PC-3 (cell line): ENCODE results near the gene LMTK3.

Experiments used
- CTCF ChIP-seq: fragments of 300-600 bp; sonication (generic); conservative IDR thresholded peaks from 2 replicates; pipeline ENCODE4 v1.5.1; 2017; ENCODE audit warnings: antibody characterized with exemption, low read depth, mild to moderate bottlenecking, low read length
- EZH2 ChIP-seq: fragments of 300-600 bp; sonication (generic); IDR thresholded peaks from one replicate; pipeline ENCODE4 v1.6.1; 2017; ENCODE audit warnings: antibody characterized with exemption, mild to moderate bottlenecking, low read length; ENCODE audit not compliant: unreplicated experiment

GRCh38 chr19:48540110-48540509 lies 28.5 kb upstream of the LMTK3 start:
- TF ChIP-seq EZH2: no peak
- TF ChIP-seq CTCF: no peak
